ENCODE data around the gene IL13RA1. TPM values are rescaled to one million over a fixed set of nuclear protein-coding genes. Genes with fewer than 3 reads are reported as not detected.
"Not testable (repeated sequence)": the region's sequence is repeated elsewhere in the genome, so short reads cannot be mapped to it uniquely, and the experiment has no call there.

Gene IL13RA1
- total RNA-seq, 1 donor: 39.3 TPM

DNA sequence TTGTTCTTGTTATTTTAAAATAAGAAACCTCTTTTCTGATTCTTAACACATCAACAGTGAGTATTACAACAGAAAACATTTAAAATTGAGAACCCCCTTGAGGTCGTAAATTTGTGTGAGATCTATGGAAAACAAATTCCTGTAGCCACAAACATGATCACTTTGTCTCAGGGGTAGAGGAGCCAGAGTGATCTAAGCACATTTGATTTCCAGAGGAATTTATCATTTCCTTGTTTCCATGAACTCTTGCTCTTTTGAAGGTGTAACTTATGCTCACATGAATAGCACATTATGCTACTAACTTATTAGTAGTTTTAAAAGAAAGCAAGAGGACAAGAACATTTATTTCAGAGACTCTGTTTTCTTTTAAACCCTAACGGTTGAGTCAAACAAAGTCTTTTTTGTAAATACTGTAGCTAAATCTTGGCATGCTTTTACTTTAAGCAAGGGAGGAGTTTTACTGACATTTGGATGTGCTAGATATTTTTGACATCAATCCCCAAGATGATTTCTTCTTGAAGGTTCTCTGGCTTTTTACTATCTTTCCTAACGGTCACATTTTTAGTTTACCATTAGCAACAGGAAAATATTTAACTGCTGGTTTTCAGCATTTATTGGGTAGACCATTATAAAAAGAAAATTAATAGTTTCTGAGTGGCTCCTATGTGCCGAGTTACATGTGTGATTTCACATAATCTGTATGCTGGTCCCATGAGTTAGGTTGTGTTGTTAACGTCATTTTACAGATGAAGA, 68.3 kb downstream of the IL13RA1 start:
- H3K9me3 ChIP-seq (ENCODE audit: low read depth, low read length): no peaks in the 10 kb centered on the region

DNA sequence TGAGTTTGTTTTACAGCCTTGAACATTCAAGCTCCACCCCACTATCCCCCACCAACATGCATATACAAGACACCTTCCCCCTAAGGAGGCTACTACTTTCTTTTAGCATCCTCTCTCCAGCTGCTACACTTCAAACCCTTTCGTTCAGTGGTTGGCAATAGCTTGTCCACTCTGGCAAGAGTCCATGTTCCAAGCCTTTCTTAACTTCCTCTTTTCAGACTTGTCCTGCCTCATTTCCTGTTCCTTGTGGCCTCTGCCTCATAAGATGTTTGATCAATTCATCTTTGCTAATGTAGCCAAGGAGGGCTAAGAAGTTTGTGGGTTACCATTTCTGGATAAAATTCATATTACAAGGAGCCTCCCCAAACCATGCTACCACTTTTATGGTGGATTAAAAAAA, 75.5 kb downstream of the IL13RA1 start:
- H3K4me1 ChIP-seq (ENCODE audit: insufficient read depth, low read length): no peaks in the 10 kb centered on the region
- no peak overlapping the region for H3K4me3 ChIP-seq (ENCODE audit: low read length)
- no peaks in the 10 kb centered on the region for H3K27me3 ChIP-seq (ENCODE audit: insufficient read depth, low read length)
- no peaks in the 10 kb centered on the region for H3K9me3 ChIP-seq (ENCODE audit: low read depth, low read length)

More for the DNA sequence above, 68.3 kb downstream of the IL13RA1 start:
- H3K4me1 ChIP-seq (ENCODE audit: insufficient read depth, low read length): no peaks in the 10 kb centered on the region
- no peaks in the 10 kb centered on the region for H3K27me3 ChIP-seq (ENCODE audit: insufficient read depth, low read length)
- H3K4me3 ChIP-seq (ENCODE audit: low read length): no peak overlapping the region

DNA sequence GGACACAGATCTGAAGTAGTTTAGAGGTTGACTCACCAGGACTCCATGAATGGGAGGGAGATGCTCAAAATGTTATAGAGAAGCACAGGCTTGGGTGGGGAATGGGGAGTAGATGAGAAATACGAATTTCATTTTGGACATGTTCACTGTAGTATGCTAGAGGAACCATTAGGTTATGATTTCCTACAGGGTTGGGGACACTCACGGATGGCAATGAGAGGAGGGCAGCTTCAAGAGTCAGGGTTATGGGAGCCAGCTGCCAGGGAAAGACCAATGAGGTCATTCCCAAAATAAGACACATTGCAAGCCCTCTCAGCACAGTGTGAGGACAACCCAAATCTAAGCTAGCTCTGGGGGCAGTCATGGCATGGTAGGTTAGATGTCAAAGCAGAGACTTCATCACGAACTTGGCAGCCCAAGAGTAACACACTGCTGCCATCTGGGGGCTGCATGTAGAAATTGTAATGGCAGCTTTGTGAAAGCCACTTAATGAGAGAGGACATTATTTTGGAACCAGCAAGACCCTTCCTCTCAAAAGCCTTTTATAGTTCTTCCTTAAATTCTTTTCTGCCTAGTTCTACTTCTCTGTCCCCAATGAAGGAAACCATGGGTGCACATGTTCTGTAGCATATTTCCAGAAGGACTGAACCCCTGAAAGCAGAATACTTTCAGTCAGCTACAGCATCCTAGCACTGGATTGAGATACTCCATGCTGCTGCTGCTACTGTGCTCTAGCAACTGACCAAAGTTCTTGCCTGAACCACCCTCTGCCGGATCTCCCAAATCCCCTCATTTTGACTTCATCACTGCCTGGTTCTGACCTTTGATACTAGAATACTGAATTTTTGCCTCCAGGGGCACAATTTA, 80.0 kb downstream of the IL13RA1 start:
- H3K4me1 ChIP-seq (ENCODE audit: insufficient read depth, low read length): no peaks in the 10 kb centered on the region
- H3K4me3 ChIP-seq (ENCODE audit: low read length): no peak overlapping the region
- H3K9me3 ChIP-seq (ENCODE audit: low read depth, low read length): no peaks in the 10 kb centered on the region
- no peaks in the 10 kb centered on the region for H3K27me3 ChIP-seq (ENCODE audit: insufficient read depth, low read length)

DNA sequence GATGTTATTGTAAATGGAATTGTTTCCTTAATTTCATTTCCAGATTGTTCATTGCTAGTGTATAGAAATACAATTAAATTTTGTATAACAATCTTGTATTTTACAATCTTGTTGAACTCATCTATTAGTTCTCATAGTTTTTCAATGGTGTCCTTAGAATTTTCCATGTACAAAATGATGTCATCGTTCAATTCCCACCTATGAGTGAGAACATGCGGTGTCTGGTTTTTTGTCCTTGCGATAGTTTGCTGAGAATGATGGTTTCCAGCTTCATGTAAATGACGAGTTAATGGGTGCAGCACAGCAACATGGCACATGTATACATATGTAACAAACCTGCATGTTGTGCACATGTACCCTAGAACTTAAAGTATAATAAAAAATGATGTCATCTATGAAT, 89.9 kb downstream of the IL13RA1 start:
- not testable (repeated sequence) for H3K4me1 ChIP-seq (ENCODE audit: insufficient read depth, low read length); H3K9me3 ChIP-seq (ENCODE audit: low read depth, low read length); H3K4me3 ChIP-seq (ENCODE audit: low read length); H3K27me3 ChIP-seq (ENCODE audit: insufficient read depth, low read length)

DNA sequence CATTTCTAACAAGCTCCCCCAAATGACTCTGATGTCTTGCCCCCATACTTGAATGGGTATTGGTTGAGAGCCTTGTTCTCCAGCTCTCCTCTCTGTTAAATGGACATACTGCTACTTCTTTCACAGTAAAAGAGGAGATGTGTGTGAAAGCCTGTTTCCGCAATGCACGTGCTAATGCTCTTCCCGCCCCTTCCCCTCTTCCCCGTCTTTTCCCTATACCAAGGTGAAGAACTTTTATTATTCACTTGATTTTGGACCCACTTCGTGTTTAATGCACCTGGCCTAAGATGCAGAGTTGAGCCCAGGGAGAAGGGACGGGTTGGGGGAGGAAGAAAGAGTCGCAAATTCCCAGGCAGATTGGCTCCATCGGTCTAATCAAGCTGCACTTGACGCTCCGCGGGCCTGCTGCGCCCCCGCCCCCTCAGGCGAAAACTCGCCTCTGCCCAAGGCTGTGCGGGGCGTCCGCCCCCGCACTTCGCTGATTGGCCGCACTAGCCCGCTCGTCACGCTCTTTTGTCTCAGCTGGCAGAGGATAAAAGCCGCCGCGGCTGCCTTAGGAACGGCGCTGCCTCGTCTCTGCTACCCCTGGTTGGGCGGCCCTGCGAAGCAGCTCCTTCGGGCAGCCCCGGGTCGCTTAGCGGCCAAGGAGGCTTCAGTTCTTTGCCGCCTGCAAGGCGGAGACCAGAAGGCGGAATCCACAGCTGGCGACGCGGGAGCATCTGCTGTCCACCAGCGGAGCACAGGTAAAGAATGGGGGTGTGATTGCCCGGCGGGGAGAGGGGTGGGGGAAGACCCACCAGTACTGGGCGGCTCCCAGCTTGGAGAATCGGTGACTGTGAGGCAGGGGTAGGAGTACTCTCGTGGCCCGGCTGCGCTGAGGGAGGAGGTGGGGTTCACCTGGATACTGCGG, 96.1 kb downstream of the IL13RA1 start, which contains the start of gene ZCCHC12:
Gene ZCCHC12 (plus strand): TSS at position 562 of the 910 bp plus-strand sequence. CDS start 1,421 bp downstream, outside the sequence.
- Histone ChIP-seq H3K4me1 (ENCODE audit: insufficient read depth, low read length) (peaks cover 23% of the 10 kb centered on the region), H3K4me3 (ENCODE audit: low read length) (no peak within 1 kb of the TSS), H3K27me3 (ENCODE audit: insufficient read depth, low read length) (peaks cover 50% of the 10 kb centered on the region), H3K9me3 (ENCODE audit: low read depth, low read length) (no peaks in the 10 kb centered on the region)

DNA sequence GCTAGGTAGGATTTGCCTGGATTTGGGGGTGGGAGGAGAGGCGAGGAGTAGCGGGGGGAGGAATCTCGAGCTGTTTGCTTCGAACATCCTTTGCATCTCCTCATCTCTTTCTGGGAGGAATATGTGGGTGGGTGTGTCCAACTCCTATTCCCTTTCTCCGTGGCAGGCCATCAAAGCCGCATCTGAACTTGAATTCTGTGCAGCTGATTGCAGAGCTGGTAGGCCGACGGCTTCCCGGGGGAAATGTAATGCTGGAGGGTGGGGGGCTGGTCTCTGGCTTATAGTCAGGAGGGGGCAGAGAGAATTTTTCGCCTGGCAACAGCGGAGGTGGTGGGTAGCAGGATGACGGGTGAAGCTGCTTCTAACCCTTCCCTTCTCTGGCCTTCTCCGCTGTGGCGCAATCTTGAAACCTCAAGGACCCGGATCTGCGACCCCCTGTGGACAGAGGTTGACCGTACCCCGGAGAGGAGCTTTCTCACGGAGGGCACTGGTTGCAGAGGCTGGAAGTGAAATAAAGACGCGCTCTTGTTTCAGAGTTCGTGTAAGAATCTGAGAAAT, 96.8 kb downstream of the IL13RA1 start:
- Histone ChIP-seq H3K4me3 (ENCODE audit: low read length) (no peak overlapping the region), H3K9me3 (ENCODE audit: low read depth, low read length) (no peaks in the 10 kb centered on the region), H3K4me1 (ENCODE audit: insufficient read depth, low read length) (peaks cover 23% of the 10 kb centered on the region), H3K27me3 (ENCODE audit: insufficient read depth, low read length) (peaks cover 50% of the 10 kb centered on the region)

DNA sequence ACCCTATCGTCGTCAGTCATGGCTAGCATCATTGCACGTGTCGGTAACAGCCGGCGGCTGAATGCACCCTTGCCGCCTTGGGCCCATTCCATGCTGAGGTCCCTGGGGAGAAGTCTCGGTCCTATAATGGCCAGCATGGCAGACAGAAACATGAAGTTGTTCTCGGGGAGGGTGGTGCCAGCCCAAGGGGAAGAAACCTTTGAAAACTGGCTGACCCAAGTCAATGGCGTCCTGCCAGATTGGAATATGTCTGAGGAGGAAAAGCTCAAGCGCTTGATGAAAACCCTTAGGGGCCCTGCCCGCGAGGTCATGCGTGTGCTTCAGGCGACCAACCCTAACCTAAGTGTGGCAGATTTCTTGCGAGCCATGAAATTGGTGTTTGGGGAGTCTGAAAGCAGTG, 97.8 kb downstream of the IL13RA1 start:
- Histone ChIP-seq H3K9me3 (ENCODE audit: low read depth, low read length) (no peaks in the 10 kb centered on the region), H3K4me1 (ENCODE audit: insufficient read depth, low read length) (peaks cover 23% of the 10 kb centered on the region), H3K27me3 (ENCODE audit: insufficient read depth, low read length) (peaks cover 50% of the 10 kb centered on the region), H3K4me3 (ENCODE audit: low read length) (no peak overlapping the region)

DNA sequence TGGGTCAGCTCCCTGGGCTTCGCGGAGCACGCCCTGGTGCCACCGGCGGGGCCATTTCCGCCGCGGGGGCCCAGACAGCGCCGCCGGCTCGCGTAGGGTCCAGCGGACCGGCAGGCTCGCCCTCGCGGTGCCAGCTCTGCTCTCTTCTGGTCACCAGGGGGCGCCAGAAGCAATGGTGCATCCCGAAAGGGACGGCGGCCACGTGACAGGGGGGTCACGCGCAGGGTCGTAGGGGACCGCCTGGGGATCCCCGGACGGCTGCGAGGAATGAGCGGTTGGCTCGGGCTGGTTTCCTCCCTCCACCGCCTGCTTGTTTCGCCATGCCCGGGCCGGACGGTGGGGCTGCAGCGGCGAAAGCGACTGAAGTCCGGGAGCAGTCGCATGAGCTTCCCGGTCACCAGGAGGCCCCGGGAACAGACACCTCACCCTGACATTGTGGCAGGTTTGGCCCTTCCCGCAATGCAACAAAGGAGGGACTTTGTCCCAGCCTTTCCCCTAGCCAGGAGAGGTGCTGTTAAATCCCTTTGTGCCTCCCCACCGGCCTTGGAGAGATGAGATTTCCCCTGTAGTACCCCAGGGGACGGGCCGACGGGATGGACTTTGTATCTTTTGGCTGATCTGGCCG, 112.0 kb downstream of the IL13RA1 start:
- H3K9me3 ChIP-seq (ENCODE audit: low read depth, low read length): no peaks in the 10 kb centered on the region
- H3K4me3 ChIP-seq (ENCODE audit: low read length): peak overlapping the region; percentile 6
- peaks cover 5% of the 10 kb centered on the region for H3K27me3 ChIP-seq (ENCODE audit: insufficient read depth, low read length)
- peaks cover 8% of the 10 kb centered on the region for H3K4me1 ChIP-seq (ENCODE audit: insufficient read depth, low read length)

Other genes with a start within 250 kb of the IL13RA1 start
- gene DOCK11, start 231.8 kb upstream of the IL13RA1 start, total RNA-seq: 78.7 TPM
- not detected for gene ZCCHC12, start 96.2 kb downstream of the IL13RA1 start, total RNA-seq
- gene LONRF3, start 247.0 kb downstream of the IL13RA1 start, total RNA-seq: 21.0 TPM